IPS-18c (cell line): ENCODE measurements around the gene PLTP.

ENCODE experiments used
- H3K4me3 ChIP-seq: 2 replicates; pipeline ENCODE4 v1.7.0; 2013; ENCODE audit warnings: low read depth, mild to moderate bottlenecking, low read length, moderate library complexity; ENCODE audit not compliant: insufficient read depth
- H3K9me3 ChIP-seq: one replicate; pipeline ENCODE4 v1.6.1; 2013; ENCODE audit warnings: mild to moderate bottlenecking, low read length, moderate library complexity; ENCODE audit not compliant: control insufficient read depth, insufficient read depth

PLTP gene

GRCh38 chr20:45873409-45874103 lies 38.4 kb downstream of the PLTP start:
- no peaks in the 10 kb centered on the region for H3K9me3 ChIP-seq

GRCh38 chr20:45872626-45873025 lies 39.3 kb downstream of the PLTP start:
- no peak overlapping the region for H3K4me3 ChIP-seq
- H3K9me3 ChIP-seq = no peaks in the 10 kb centered on the region

More at GRCh38 chr20:45873409-45874103, 38.4 kb downstream of the PLTP start:
- H3K4me3 ChIP-seq = no peak overlapping the region

GRCh38 chr20:45867819-45868176 lies 44.2 kb downstream of the PLTP start:
- Histone ChIP-seq H3K9me3 (peaks cover 2% of the 10 kb centered on the region), H3K4me3 (no peak overlapping the region)

- Histone ChIP-seq H3K9me3 (peaks cover 2% of the 10 kb centered on the region), H3K4me3 (no peak overlapping the region)
These were observed 44.7 kb downstream of the PLTP start for GRCh38 chr20:45867136-45867818.

- H3K4me3 ChIP-seq = no peak overlapping the region
- peaks cover 2% of the 10 kb centered on the region for H3K9me3 ChIP-seq
These were observed 45.5 kb downstream of the PLTP start for GRCh38 chr20:45866454-45866853.

- H3K9me3 ChIP-seq = peaks cover 2% of the 10 kb centered on the region
- H3K4me3 ChIP-seq = no peak overlapping the region
These were observed 48.1 kb downstream of the PLTP start for GRCh38 chr20:45863543-45864470.

- Histone ChIP-seq H3K4me3 (no peak overlapping the region), H3K9me3 (peaks cover 1% of the 10 kb centered on the region)
These were observed 50.5 kb downstream of the PLTP start for GRCh38 chr20:45861221-45862075.

GRCh38 chr20:45860560-45861220 lies 51.3 kb downstream of the PLTP start:
- Histone ChIP-seq H3K9me3 (no peaks in the 10 kb centered on the region), H3K4me3 (no peak overlapping the region)

- no peaks in the 10 kb centered on the region for H3K9me3 ChIP-seq
- H3K4me3 ChIP-seq = no peak overlapping the region
These were observed 52.0 kb downstream of the PLTP start for GRCh38 chr20:45859916-45860315.

GRCh38 chr20:45857882-45858216 lies 54.1 kb downstream of the PLTP start:
- H3K4me3 ChIP-seq = peak overlapping the region; percentile 70
- H3K9me3 ChIP-seq = no peaks in the 10 kb centered on the region

- Histone ChIP-seq H3K9me3 (no peaks in the 10 kb centered on the region), H3K4me3 (peak within 1 kb of the TSS; percentile 77)
These were observed 54.7 kb downstream of the PLTP start, which contains the start of the genes ACOT8 and ZSWIM3 for GRCh38 chr20:45857114-45857881. TSS of gene ACOT8 (minus strand) at chr20:45857392. CDS start at chr20:45857315, 77 bp downstream. TSS of gene ZSWIM3 (plus strand) at chr20:45857614. CDS start at chr20:45857826, 212 bp downstream.

- no peaks in the 10 kb centered on the region for H3K9me3 ChIP-seq
- H3K4me3 ChIP-seq = no peak overlapping the region
These were observed 58.5 kb downstream of the PLTP start for GRCh38 chr20:45853484-45853883.

- H3K9me3 ChIP-seq = no peaks in the 10 kb centered on the region
- H3K4me3 ChIP-seq = no peak overlapping the region
These were observed 59.6 kb downstream of the PLTP start for GRCh38 chr20:45852326-45852725.

- Histone ChIP-seq H3K9me3 (no peaks in the 10 kb centered on the region), H3K4me3 (no peak overlapping the region)
These were observed 60.5 kb downstream of the PLTP start for GRCh38 chr20:45851501-45851900.

- Histone ChIP-seq H3K4me3 (no peak overlapping the region), H3K9me3 (no peaks in the 10 kb centered on the region)
These were observed 61.0 kb downstream of the PLTP start for GRCh38 chr20:45850926-45851325.

- H3K4me3 ChIP-seq = no peak overlapping the region
- no peaks in the 10 kb centered on the region for H3K9me3 ChIP-seq
These were observed 61.7 kb downstream of the PLTP start for GRCh38 chr20:45850238-45850637.
